ENCODE measurements around the gene INO80C.

- TF ChIP-seq NFRKB (IDR thresholded peaks at IDR 0.05) (no peak), SP1 (IDR thresholded peaks at IDR 0.05) (no peak), CTBP1 (IDR thresholded peaks at IDR 0.05; ENCODE audit: borderline replicate concordance) (no peak), ARNT (IDR thresholded peaks at IDR 0.05) (no peak), PKNOX1 (IDR thresholded peaks at IDR 0.05) (no peak), LEF1 (IDR thresholded peaks at IDR 0.05; ENCODE audit: borderline replicate concordance) (no peak), HDGF (IDR thresholded peaks at IDR 0.05; ENCODE audit: borderline replicate concordance) (no peak), FOXM1 (IDR thresholded peaks at IDR 0.05; ENCODE audit: borderline replicate concordance) (no peak)
Measured at GRCh38 chr18:35542356-35542755, 44.6 kb upstream of the INO80C start.
